Nasal cavity respiratory epithelium epithelial cell of viscerocranial mucosa (primary cell): Measurements from ENCODE around the gene TMED8. TPM values are rescaled to one million over a fixed set of nuclear protein-coding genes. Genes with fewer than 3 reads are reported as not detected.

ENCODE experiments used
- total RNA-seq: library from RNA; depleted of rRNA; stranded (reverse); fragments of >200 nt; gene quantifications from 2 replicates; pipeline ENCODE4 v1.2.3, GENCODE V29; 2014

TMED8 gene
- total RNA-seq: 8.5 and 12.2 TPM in 2 replicates

DNA sequence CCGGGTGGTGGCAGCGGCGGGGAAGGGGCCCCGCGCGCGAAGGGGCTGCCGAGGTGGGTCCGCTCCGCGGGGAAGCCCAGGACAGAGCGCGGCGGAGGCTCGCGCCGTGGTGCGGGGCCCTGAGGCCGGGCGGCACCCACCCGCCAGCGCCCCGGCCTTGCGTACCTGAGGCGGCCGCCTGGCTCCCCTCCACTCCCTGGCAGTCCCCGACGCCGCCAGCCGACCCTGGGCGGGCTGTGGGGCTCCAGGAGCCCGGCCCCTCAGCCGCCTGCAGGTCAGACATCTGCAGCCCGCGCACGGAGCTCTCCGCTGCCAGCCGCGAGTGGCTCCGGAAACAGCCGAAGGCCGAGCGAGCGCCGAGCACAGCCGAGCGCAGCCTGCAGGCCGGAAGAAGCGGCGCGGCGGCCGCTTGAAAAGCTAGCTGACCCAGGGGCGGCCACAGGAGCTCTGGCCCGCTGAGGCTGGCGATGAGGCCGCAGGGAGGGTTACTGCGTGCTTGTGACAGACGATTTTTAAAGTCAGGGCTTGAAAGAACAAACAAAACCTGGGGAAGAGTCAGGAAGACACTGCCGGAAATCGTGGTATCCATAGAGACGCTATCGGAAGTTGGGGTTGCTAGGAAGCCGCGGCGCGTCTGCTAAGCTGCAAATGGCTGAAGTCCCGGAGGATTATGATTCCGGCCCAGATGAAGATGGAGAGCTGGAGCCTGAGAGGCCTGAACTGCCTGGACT lies at the start of gene TMED8, which contains the start of gene SAMD15:
TMED8 (minus strand) TSS at position 324 of the 731 bp plus-strand sequence; CDS start at position 283, 41 bp downstream.
SAMD15 (plus strand) TSS at position 609 of the 731 bp plus-strand sequence; CDS start at position 649, 40 bp downstream.

GRCh38 chr14:77423423-77423822 lies 46.5 kb upstream of the TMED8 start, which contains the start of gene NOXRED1:
TSS of gene NOXRED1 (minus strand) at chr14:77423523. CDS start at chr14:77422889, 634 bp downstream.

DNA sequence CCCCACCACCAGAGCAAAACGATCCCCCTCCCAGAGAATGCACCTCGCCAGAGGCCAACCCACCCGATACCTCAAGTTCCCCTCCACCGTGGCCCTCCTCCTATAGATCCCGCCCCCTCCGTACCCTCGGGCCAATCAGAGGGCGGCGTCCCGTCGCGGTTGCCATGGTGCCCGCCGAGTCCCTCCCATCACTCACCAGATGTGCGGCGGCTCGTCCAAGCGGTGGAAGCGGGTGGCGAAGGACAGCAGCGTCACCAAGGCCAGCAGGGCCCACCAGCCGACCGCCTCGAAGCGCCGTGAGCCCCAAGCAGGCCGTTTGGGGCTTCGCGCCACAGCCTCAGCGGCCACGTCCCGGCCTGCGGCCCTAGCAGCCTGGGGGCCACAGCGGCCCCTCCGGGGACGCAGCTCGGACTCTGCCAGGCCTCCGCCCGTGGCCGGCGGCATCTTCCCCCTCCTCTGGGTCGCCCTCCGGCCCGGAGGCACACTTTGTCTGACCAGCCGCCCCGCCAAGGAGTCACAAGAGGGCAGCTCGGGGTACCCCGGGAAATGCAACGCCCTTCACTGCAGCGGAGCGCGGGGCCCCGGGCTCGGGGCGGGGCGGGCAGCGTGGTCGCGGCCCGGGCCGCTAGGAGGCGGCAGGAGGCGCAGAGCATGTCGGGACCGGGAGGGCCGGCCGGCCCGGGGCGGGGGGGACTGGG lies 56.5 kb downstream of the TMED8 start, which contains the start of gene POMT2:
POMT2 (minus strand) TSS at position 646 of the 698 bp plus-strand sequence; CDS start at position 444, 202 bp downstream.

Other genes with a start within 250 kb of the TMED8 start
- gene ZDHHC22, start 235.3 kb downstream of the TMED8 start, total RNA-seq: not detected in 2 replicates
- 1.4 and 7.9 TPM in 2 replicates for gene TMEM63C, start 195.3 kb downstream of the TMED8 start, total RNA-seq
- 0.07 TPM in 1 of 2 replicates, not detected in the other for gene NGB, start 105.9 kb downstream of the TMED8 start, total RNA-seq
- gene POMT2, start 56.2 kb downstream of the TMED8 start, total RNA-seq: 11.6 and 20.7 TPM in 2 replicates
- gene GSTZ1, start 56.1 kb downstream of the TMED8 start, total RNA-seq: 19.6 and 42.4 TPM in 2 replicates
- gene SAMD15, start 285 bp upstream of the TMED8 start, total RNA-seq: under 0.01 and 0.21 TPM in 2 replicates
- 0.34 and 0.50 TPM in 2 replicates for gene NOXRED1, start 46.4 kb upstream of the TMED8 start, total RNA-seq
- 20.2 and 20.3 TPM in 2 replicates for gene VIPAS39, start 80.5 kb upstream of the TMED8 start, total RNA-seq
- 129 and 186 TPM in 2 replicates for gene AHSA1, start 81.0 kb upstream of the TMED8 start, total RNA-seq
- under 0.01 and 0.07 TPM in 2 replicates for gene ISM2, start 121.7 kb upstream of the TMED8 start, total RNA-seq
- 22.9 and 38.2 TPM in 2 replicates for gene SPTLC2, start 239.5 kb upstream of the TMED8 start, total RNA-seq